HEK293 (cell line): ENCODE data around the gene GPX4.

ENCODE experiments used
- CTCF ChIA-PET: fragments of 350-600 bp; formaldehyde crosslinking; extraction: SDS; loops from one replicate; lab custom pipeline; 2021; ENCODE audit warnings: antibody characterized with exemption; lab: Yijun Ruan, JAX
- POLR2A ChIA-PET: fragments of 300-600 bp; formaldehyde crosslinking; extraction: SDS; loops from one replicate; lab custom pipeline; 2020; ENCODE audit warnings: antibody characterized with exemption, inconsistent platforms; lab: Yijun Ruan, JAX
- H3K27ac ChIP-seq: fragments of 200-500 bp; sonication (Bioruptor generic); 2 replicates; pipeline ENCODE4 v1.5.1; 2014; ENCODE audit warnings: low read depth, low read length, control low read depth, inconsistent platforms; ENCODE audit errors: extremely low read depth
- H3K36me3 ChIP-seq, 2 experiments: fragments of 200-500 bp in 1 of 2; sonication (Bioruptor generic) in 1 of 2; 1 replicate in 1 of 2; 2 replicates in 1 of 2; pipeline ENCODE4 v1.5.1; 2014 to 2017; ENCODE audit warnings: inconsistent platforms in 2 of 2, low read length in 2 of 2; ENCODE audit not compliant: control insufficient read depth in 2 of 2, insufficient read depth in 1 of 2
- H3K4me1 ChIP-seq: fragments of 200-500 bp; sonication (Bioruptor generic); 2 replicates; pipeline ENCODE4 v1.5.1; 2014; ENCODE audit warnings: mild to moderate bottlenecking, low read length, inconsistent platforms; ENCODE audit not compliant: control insufficient read depth, insufficient read depth
- H3K4me3 ChIP-seq: 2 replicates; pipeline ENCODE4 v1.5.1; 2011; ENCODE audit warnings: low read depth, mild to moderate bottlenecking, control low read depth, low read length, moderate library complexity
- H3K9me3 ChIP-seq: fragments of 200-500 bp; sonication (Bioruptor generic); 2 replicates; pipeline ENCODE4 v1.5.1; 2014; ENCODE audit warnings: low read depth, low read length, inconsistent platforms; ENCODE audit not compliant: control insufficient read depth, insufficient read depth
- KLF8 ChIP-seq: fragments of 450-650 bp; formaldehyde crosslinking; IDR thresholded peaks from 2 replicates; pipeline ENCODE4 v1.5.1; 2016; ENCODE audit warnings: missing biosample characterization, missing genetic modification characterization
- MEIS1 ChIP-seq: sonication (generic); formaldehyde crosslinking; IDR thresholded peaks from 2 replicates; pipeline ENCODE4 v1.8.1; 2022; ENCODE audit warnings: missing genetic modification reagents, mild to moderate bottlenecking, borderline replicate concordance
- OSR2 ChIP-seq: fragments of 450-650 bp; formaldehyde crosslinking; IDR thresholded peaks from 2 replicates; pipeline ENCODE4 v1.5.1; 2016; ENCODE audit warnings: missing biosample characterization, missing genetic modification characterization
- PRDM2 ChIP-seq: fragments of 450-650 bp; formaldehyde crosslinking; IDR thresholded peaks from 2 replicates; pipeline ENCODE4 v1.5.1; 2016; ENCODE audit warnings: missing biosample characterization, missing genetic modification characterization, borderline replicate concordance
- SALL2 ChIP-seq: fragments of 450-650 bp; formaldehyde crosslinking; IDR thresholded peaks from 2 replicates; pipeline ENCODE4 v1.5.0; 2017; ENCODE audit warnings: missing biosample characterization, mild to moderate bottlenecking, missing genetic modification characterization, borderline replicate concordance
- YY2 ChIP-seq: fragments of 450-650 bp; formaldehyde crosslinking; IDR thresholded peaks from 2 replicates; pipeline ENCODE4 v1.5.1; 2016; ENCODE audit warnings: missing biosample characterization, missing genetic modification characterization
- ZBTB1 ChIP-seq: fragments of 450-650 bp; formaldehyde crosslinking; IDR thresholded peaks from 2 replicates; pipeline ENCODE4 v1.5.1; 2016; ENCODE audit warnings: missing biosample characterization, missing genetic modification characterization
- ZFP69B ChIP-seq: fragments of 450-650 bp; formaldehyde crosslinking; IDR thresholded peaks from 2 replicates; pipeline ENCODE4 v1.5.1; 2016; ENCODE audit warnings: missing biosample characterization, missing genetic modification characterization
- ZNF23 ChIP-seq: fragments of 450-650 bp; formaldehyde crosslinking; IDR thresholded peaks from 2 replicates; pipeline ENCODE4 v1.5.1; 2016; ENCODE audit warnings: missing biosample characterization, missing genetic modification characterization, borderline replicate concordance
- ZNF24 ChIP-seq: fragments of 450-650 bp; formaldehyde crosslinking; IDR thresholded peaks from 2 replicates; pipeline ENCODE4 v1.5.1; 2016; ENCODE audit warnings: missing biosample characterization, missing genetic modification characterization
- ZNF341 ChIP-seq: fragments of 450-650 bp; formaldehyde crosslinking; IDR thresholded peaks from 2 replicates; pipeline ENCODE4; 2016; ENCODE audit warnings: low read depth, missing biosample characterization, missing genetic modification characterization
- ZNF433 ChIP-seq: fragments of 450-650 bp; formaldehyde crosslinking; IDR thresholded peaks from 2 replicates; pipeline ENCODE4 v1.5.1; 2016; ENCODE audit warnings: missing biosample characterization, missing genetic modification characterization, low read depth
- ZNF585B ChIP-seq: fragments of 450-650 bp; formaldehyde crosslinking; IDR thresholded peaks from 2 replicates; pipeline ENCODE4 v1.5.1; 2016; ENCODE audit warnings: missing biosample characterization, missing genetic modification characterization
- ZNF610 ChIP-seq: fragments of 450-650 bp; formaldehyde crosslinking; IDR thresholded peaks from 2 replicates; pipeline ENCODE4 v1.5.1; 2016; ENCODE audit warnings: missing biosample characterization, missing genetic modification characterization, borderline replicate concordance
- ZNF664 ChIP-seq: fragments of 450-650 bp; formaldehyde crosslinking; IDR thresholded peaks from 2 replicates; pipeline ENCODE4 v1.5.1; 2016; ENCODE audit warnings: missing biosample characterization, missing genetic modification characterization
- TF ChIP-seq, protein P1 (sequence below): fragments of 450-650 bp; formaldehyde crosslinking; IDR thresholded peaks from 2 replicates; pipeline ENCODE4 v1.5.1; 2016; ENCODE audit warnings: missing biosample characterization, missing genetic modification characterization
- TF ChIP-seq, protein P2 (sequence below): fragments of 450-650 bp; formaldehyde crosslinking; IDR thresholded peaks from 2 replicates; pipeline ENCODE4 v1.5.1; 2016; ENCODE audit warnings: missing biosample characterization, missing genetic modification characterization, low read depth
- TF ChIP-seq, protein P3 (sequence below): fragments of 450-650 bp; formaldehyde crosslinking; IDR thresholded peaks from 2 replicates; pipeline ENCODE4 v1.5.1; 2016; ENCODE audit warnings: missing biosample characterization, missing genetic modification characterization

The GPX4 gene

GRCh38 chr19:1131718-1132551 lies 28.1 kb downstream of the GPX4 start (continued):
- TF ChIP-seq ZFP69B (no peak), SALL2 (tag by site-specific recombination) (no peak), ZNF433 (tag by site-specific recombination) (no peak), OSR2 (tag by site-specific recombination) (no peak)
- TF ChIP-seq, protein P1, sequence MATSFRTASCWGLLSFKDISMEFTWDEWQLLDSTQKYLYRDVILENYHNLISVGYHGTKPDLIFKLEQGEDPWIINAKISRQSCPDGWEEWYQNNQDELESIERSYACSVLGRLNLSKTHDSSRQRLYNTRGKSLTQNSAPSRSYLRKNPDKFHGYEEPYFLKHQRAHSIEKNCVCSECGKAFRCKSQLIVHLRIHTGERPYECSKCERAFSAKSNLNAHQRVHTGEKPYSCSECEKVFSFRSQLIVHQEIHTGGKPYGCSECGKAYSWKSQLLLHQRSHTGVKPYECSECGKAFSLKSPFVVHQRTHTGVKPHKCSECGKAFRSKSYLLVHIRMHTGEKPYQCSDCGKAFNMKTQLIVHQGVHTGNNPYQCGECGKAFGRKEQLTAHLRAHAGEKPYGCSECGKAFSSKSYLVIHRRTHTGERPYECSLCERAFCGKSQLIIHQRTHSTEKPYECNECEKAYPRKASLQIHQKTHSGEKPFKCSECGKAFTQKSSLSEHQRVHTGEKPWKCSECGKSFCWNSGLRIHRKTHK (tag by site-specific recombination) = no peak

DNA sequence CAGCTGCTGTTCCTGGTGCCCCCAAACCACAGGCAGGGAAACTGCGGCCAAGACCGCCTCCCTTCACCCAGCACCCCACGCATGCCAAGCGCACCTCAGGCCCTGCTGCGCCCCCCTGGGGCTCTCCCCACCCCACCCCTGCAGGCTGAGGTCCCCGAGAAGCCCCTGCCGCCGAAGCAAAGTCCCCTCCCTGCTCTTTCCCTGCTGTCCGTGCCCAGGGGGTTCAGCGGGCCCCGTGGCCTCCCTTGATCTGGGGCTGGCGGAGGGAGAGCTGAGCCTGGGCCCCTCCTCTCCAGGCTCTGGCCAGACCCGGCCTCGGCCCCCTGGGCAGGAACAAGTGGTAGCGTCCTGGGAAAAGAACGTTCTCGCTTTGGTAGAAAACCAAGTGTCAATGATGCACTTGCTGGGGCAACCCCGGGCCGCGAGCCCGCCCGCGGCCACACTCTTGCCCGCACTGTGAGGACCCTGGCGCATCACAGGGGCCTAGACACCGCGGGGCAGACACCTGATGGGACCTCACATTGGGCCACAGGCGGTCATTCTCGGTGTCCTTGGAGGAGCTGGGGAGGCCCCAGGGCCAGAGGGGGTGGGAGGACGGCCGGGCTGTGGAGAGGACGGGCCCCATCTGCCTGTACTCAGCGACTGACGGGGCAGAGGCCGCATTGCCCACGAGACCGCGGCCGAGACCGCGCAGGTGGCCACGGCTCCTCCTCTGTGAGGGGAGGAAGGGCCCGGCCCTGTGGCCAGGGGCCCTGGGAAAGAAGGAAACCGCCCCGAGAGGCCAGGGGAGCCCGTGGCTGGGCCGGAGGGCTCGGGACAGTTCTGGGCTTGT lies 29.0 kb downstream of the GPX4 start:
- Histone ChIP-seq H3K4me3 (peak overlapping the region; percentile 26), H3K4me1 (0 out of 2 replicates have a peak, but pooled peaks cover 2% of the 10 kb centered on the region), H3K27ac (no peak overlapping the region), H3K36me3 (peaks cover 0 to 11% of the 10 kb centered on the region in 2 experiments; a peak in 2 of 3 replicates), H3K9me3 (no peaks in the 10 kb centered on the region)
- CTCF ChIA-PET = interaction anchor here (0.6 to 0.8 kb wide), 2 partner anchors 19 to 20 kb away, joined by 3 to 4 read pairs; no protein-coding TSS in a partner anchor
- TF ChIP-seq ZNF24 (tag by site-specific recombination) (no peak), YY2 (tag by site-specific recombination) (no peak), ZNF341 (tag by site-specific recombination) (no peak), PRDM2 (tag by site-specific recombination) (no peak), ZBTB1 (tag by site-specific recombination) (no peak), ZNF610 (tag by site-specific recombination) (no peak), ZNF23 (tag by site-specific recombination) (no peak), KLF8 (tag by site-specific recombination) (no peak), MEIS1 (no peak), ZNF664 (tag by site-specific recombination) (no peak), ZNF585B (no peak)
- TF ChIP-seq, protein P2, sequence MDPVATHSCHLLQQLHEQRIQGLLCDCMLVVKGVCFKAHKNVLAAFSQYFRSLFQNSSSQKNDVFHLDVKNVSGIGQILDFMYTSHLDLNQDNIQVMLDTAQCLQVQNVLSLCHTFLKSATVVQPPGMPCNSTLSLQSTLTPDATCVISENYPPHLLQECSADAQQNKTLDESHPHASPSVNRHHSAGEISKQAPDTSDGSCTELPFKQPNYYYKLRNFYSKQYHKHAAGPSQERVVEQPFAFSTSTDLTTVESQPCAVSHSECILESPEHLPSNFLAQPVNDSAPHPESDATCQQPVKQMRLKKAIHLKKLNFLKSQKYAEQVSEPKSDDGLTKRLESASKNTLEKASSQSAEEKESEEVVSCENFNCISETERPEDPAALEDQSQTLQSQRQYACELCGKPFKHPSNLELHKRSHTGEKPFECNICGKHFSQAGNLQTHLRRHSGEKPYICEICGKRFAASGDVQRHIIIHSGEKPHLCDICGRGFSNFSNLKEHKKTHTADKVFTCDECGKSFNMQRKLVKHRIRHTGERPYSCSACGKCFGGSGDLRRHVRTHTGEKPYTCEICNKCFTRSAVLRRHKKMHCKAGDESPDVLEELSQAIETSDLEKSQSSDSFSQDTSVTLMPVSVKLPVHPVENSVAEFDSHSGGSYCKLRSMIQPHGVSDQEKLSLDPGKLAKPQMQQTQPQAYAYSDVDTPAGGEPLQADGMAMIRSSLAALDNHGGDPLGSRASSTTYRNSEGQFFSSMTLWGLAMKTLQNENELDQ (tag by site-specific recombination) = no peak
- TF ChIP-seq, protein P3, sequence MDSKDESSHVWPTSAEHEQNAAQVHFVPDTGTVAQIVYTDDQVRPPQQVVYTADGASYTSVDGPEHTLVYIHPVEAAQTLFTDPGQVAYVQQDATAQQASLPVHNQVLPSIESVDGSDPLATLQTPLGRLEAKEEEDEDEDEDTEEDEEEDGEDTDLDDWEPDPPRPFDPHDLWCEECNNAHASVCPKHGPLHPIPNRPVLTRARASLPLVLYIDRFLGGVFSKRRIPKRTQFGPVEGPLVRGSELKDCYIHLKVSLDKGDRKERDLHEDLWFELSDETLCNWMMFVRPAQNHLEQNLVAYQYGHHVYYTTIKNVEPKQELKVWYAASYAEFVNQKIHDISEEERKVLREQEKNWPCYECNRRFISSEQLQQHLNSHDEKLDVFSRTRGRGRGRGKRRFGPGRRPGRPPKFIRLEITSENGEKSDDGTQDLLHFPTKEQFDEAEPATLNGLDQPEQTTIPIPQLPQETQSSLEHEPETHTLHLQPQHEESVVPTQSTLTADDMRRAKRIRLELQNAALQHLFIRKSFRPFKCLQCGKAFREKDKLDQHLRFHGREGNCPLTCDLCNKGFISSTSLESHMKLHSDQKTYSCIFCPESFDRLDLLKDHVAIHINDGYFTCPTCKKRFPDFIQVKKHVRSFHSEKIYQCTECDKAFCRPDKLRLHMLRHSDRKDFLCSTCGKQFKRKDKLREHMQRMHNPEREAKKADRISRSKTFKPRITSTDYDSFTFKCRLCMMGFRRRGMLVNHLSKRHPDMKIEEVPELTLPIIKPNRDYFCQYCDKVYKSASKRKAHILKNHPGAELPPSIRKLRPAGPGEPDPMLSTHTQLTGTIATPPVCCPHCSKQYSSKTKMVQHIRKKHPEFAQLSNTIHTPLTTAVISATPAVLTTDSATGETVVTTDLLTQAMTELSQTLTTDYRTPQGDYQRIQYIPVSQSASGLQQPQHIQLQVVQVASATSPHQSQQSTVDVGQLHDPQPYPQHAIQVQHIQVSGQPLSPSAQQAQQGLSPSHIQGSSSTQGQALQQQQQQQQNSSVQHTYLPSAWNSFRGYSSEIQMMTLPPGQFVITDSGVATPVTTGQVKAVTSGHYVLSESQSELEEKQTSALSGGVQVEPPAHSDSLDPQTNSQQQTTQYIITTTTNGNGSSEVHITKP (tag by site-specific recombination) = no peak
- POLR2A ChIA-PET = no interaction called here
